Neutrophil (primary cell): ENCODE measurements around the gene FIBIN.

Experiments
- H3K27ac ChIP-seq: fragments of 200-600 bp; sonication (generic); 2 replicates; pipeline ENCODE4 v1.5.1; 2016; ENCODE audit warnings: mild to moderate bottlenecking, moderate library complexity
- H3K27me3 ChIP-seq: fragments of 200-600 bp; sonication (generic); 2 replicates; pipeline ENCODE4 v1.6.0; 2016; ENCODE audit warnings: mild to moderate bottlenecking
- H3K36me3 ChIP-seq: fragments of 200-600 bp; sonication (generic); 2 replicates; pipeline ENCODE4 v1.5.1; 2017
- H3K4me1 ChIP-seq, 2 experiments: fragments of 200-600 bp in 1 of 2; sonication (generic) in 1 of 2; 1 replicate in 1 of 2; 2 replicates in 1 of 2; pipeline versions ENCODE4 v1.5.1 to v1.6.1; 2013 to 2016; ENCODE audit warnings: low read depth in 1 of 2, low read length in 1 of 2, mild to moderate bottlenecking in 1 of 2, moderate library complexity in 1 of 2; ENCODE audit not compliant: control insufficient read depth in 1 of 2, insufficient read depth in 1 of 2
- H3K4me3 ChIP-seq, 2 experiments: fragments of 200-600 bp in 1 of 2; sonication (generic) in 1 of 2; 1 replicate in 1 of 2; 2 replicates in 1 of 2; pipeline ENCODE4 v1.5.1; 2013 to 2016; ENCODE audit warnings: low read depth in 1 of 2, low read length in 1 of 2, mild to moderate bottlenecking in 1 of 2, moderate library complexity in 1 of 2
- H3K9me3 ChIP-seq: fragments of 200-600 bp; sonication (generic); 2 replicates; pipeline ENCODE4 v1.5.1; 2016
- TF ChIP-seq, protein P1 (sequence below): fragments of 200-600 bp; sonication (generic); IDR thresholded peaks from 2 replicates; pipeline ENCODE4 v1.5.1; 2016; ENCODE audit warnings: antibody characterized with exemption

The FIBIN gene

GRCh38 chr11:27028561-27028965, 34.7 kb downstream of the FIBIN start:
- H3K27ac ChIP-seq = no peak overlapping the region
- TF ChIP-seq, protein P1, sequence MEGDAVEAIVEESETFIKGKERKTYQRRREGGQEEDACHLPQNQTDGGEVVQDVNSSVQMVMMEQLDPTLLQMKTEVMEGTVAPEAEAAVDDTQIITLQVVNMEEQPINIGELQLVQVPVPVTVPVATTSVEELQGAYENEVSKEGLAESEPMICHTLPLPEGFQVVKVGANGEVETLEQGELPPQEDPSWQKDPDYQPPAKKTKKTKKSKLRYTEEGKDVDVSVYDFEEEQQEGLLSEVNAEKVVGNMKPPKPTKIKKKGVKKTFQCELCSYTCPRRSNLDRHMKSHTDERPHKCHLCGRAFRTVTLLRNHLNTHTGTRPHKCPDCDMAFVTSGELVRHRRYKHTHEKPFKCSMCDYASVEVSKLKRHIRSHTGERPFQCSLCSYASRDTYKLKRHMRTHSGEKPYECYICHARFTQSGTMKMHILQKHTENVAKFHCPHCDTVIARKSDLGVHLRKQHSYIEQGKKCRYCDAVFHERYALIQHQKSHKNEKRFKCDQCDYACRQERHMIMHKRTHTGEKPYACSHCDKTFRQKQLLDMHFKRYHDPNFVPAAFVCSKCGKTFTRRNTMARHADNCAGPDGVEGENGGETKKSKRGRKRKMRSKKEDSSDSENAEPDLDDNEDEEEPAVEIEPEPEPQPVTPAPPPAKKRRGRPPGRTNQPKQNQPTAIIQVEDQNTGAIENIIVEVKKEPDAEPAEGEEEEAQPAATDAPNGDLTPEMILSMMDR = no peak
- no peaks in the 10 kb centered on the region for H3K9me3 ChIP-seq
- H3K36me3 ChIP-seq = no peaks in the 10 kb centered on the region
- no peaks in the 10 kb centered on the region for H3K4me1 ChIP-seq
- H3K27me3 ChIP-seq = no peaks in the 10 kb centered on the region
- H3K4me3 ChIP-seq = no peak overlapping the region

- H3K9me3 ChIP-seq = no peaks in the 10 kb centered on the region
- H3K27ac ChIP-seq = no peak overlapping the region
- H3K4me3 ChIP-seq = no peak overlapping the region
- no peaks in the 10 kb centered on the region for H3K4me1 ChIP-seq
- H3K36me3 ChIP-seq = no peaks in the 10 kb centered on the region
- TF ChIP-seq, protein P1 = no peak
- H3K27me3 ChIP-seq = no peaks in the 10 kb centered on the region
These were observed 36.1 kb downstream of the FIBIN start for GRCh38 chr11:27029966-27030365.

- no peaks in the 10 kb centered on the region for H3K4me1 ChIP-seq
- no peaks in the 10 kb centered on the region for H3K9me3 ChIP-seq
- no peak overlapping the region for H3K4me3 ChIP-seq
- H3K27me3 ChIP-seq = no peaks in the 10 kb centered on the region
- no peaks in the 10 kb centered on the region for H3K36me3 ChIP-seq
- TF ChIP-seq, protein P1 = no peak
- H3K27ac ChIP-seq = no peak overlapping the region
These were observed 37.8 kb downstream of the FIBIN start for GRCh38 chr11:27031754-27032153.

- no peak overlapping the region for H3K4me3 ChIP-seq
- no peaks in the 10 kb centered on the region for H3K36me3 ChIP-seq
- H3K27me3 ChIP-seq = no peaks in the 10 kb centered on the region
- H3K27ac ChIP-seq = no peak overlapping the region
- TF ChIP-seq, protein P1 = no peak
- H3K9me3 ChIP-seq = no peaks in the 10 kb centered on the region
- no peaks in the 10 kb centered on the region for H3K4me1 ChIP-seq
These were observed 46.0 kb downstream of the FIBIN start for GRCh38 chr11:27039873-27040272.

- Histone ChIP-seq H3K27me3 (no peaks in the 10 kb centered on the region), H3K4me1 (no peaks in the 10 kb centered on the region), H3K27ac (no peak within 1 kb of the TSS), H3K9me3 (no peaks in the 10 kb centered on the region), H3K4me3 (no peak within 1 kb of the TSS), H3K36me3 (no peaks in the 10 kb centered on the region)
- TF ChIP-seq, protein P1 = no peak
These were observed 46.6 kb downstream of the FIBIN start, which contains the start of gene BBOX1 for GRCh38 chr11:27040302-27041115. BBOX1 (plus strand) TSS chr11:27040815; CDS start chr11:27055431, 14,616 bp downstream.
